AG09319 (cell line): Measurements from ENCODE around the gene UBE2J1.

Experiments
- DNase-seq: peaks from one replicate; pipeline ENCODE4 v3.0.0-alpha.2; 2010; ENCODE audit warnings: low read depth; ENCODE audit errors: extremely low read depth
- CTCF ChIP-seq: IDR thresholded peaks from 2 replicates; pipeline ENCODE4 v1.5.1; 2011; ENCODE audit warnings: low read depth, mild to moderate bottlenecking, inconsistent platforms, low read length, moderate library complexity

UBE2J1 gene

DNA sequence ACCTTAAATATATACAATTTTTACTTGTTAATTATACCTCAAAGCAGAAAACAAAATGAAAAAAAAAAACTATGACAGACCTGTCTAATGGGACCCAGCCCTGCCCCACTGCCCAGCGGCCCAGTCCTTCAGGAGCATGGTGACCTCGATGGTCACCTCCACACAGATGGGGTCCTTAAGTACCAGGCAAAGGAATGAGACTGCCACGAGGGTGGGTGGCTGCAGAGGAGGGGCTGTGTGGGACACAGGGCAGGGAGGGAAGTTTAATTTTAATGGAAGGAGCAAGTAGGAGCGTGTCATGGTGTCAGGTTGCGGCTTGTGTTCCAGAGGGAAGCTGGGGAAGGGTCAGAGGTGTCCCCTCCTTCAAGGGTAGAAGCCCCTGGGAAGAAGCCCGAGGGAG lies 66.0 kb downstream of the UBE2J1 start:
- DNase-seq, result no peak
- no peak for TF ChIP-seq CTCF

GRCh38 chr6:89284963-89285735 lies 67.4 kb downstream of the UBE2J1 start:
- no peak for TF ChIP-seq CTCF
- DNase-seq, result no peak

GRCh38 chr6:89284081-89284480 lies 68.4 kb downstream of the UBE2J1 start:
- DNase-seq, result no peak
- TF ChIP-seq CTCF, result no peak

DNA sequence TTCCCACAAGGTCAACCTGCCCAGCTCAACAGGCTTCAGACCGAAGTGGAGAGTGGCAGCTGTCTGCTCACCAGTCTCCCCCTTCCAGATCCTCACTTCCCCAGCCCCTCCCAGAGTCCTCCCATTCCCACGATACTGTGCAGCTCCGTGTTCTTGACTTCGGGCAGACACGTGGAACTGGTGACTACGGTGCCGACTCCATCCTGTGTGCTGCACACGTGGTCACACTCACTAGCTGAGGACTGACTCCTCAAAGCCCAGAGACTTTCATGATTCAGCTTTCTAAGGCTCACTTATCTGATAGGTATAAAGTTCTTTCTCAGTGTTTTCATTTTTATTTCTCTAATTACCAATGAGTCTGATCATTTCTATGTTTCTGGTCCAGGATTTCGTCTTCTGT lies 69.8 kb downstream of the UBE2J1 start:
- TF ChIP-seq CTCF, result no peak

DNA sequence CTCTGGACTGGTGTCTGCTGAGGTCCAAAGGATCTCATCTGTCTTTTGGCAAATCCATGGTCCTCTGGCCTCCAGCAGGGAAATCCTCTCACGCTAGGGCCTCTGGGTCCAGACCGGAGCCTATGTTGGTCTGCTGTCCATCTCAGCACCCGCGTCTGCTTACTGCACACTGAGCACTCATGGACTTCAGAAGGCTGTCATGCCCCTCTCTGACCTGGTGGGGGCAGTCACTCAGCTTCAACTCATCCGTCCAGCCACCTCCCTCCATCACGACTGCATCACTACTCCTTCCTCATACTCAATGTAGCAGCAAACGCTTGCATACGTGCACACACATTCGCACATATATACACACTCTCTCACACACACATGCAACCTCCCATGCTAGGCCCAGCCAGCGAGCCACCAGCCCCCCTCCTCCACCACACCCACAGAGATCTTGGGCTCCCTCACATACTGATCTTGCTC lies 70.7 kb downstream of the UBE2J1 start:
- peak; percentile 32 for TF ChIP-seq CTCF
- DNase-seq, result no peak

More for the DNA sequence above, 69.8 kb downstream of the UBE2J1 start:
- no peak for DNase-seq

GRCh38 chr6:89278956-89279355 lies 73.6 kb downstream of the UBE2J1 start:
- no peak for TF ChIP-seq CTCF
- no peak for DNase-seq
